ENCODE measurements around the gene REV3L. TPM values are rescaled to one million over a fixed set of nuclear protein-coding genes. Genes with fewer than 3 reads are reported as not detected.

The REV3L gene
- total and polyA plus RNA-seq, 2 of the 13 experiments (the other 11 are each of a cell fraction or from before 2014, with no cell fraction given), result 12.8 to 31.3 TPM

- TF ChIP-seq RERE (CRISPR knock-in tag; IDR thresholded peaks at IDR 0.05; ENCODE audit: low read depth), result no peak
- peak; percentile 66; the same call in 1 of the 2 replicates for TF ChIP-seq RCOR2 (CRISPR knock-in tag; IDR thresholded peaks at IDR 0.05)
- TF ChIP-seq ADNP (CRISPR knock-in tag; IDR thresholded peaks at IDR 0.05), result peak; percentile 89
- no peak for TF ChIP-seq ZNF672 (CRISPR knock-in tag; IDR thresholded peaks at IDR 0.05)
- TF ChIP-seq TFDP2 (CRISPR knock-in tag; IDR thresholded peaks at IDR 0.05), result no peak; the same call in 1 of the 2 replicates
- peak; percentile 95 for TF ChIP-seq KDM1A (CRISPR knock-in tag; IDR thresholded peaks at IDR 0.05)
- TF ChIP-seq NFYC (CRISPR knock-in tag; IDR thresholded peaks at IDR 0.05), result peak; percentile 68
- peak; percentile 89 for TF ChIP-seq MYC (CRISPR knock-in tag; IDR thresholded peaks at IDR 0.05; ENCODE audit: borderline replicate concordance)
- TF ChIP-seq ZNF414 (CRISPR knock-in tag; IDR thresholded peaks at IDR 0.05), result peak; percentile 86; the same call in 1 of the 2 replicates
- no peak for TF ChIP-seq TERF1 (CRISPR knock-in tag; IDR thresholded peaks at IDR 0.05)
- no peak for TF ChIP-seq ZNF512B (CRISPR knock-in tag; IDR thresholded peaks at IDR 0.05; ENCODE audit: borderline replicate concordance)
- no peak for TF ChIP-seq U2AF1 (optimal IDR thresholded peaks at IDR 0.05; ENCODE audit: low read depth, low read length)
- no peak; the same call in 1 of the 2 replicates for TF ChIP-seq ZNF737 (CRISPR knock-in tag; IDR thresholded peaks at IDR 0.05; ENCODE audit: borderline replicate concordance)
- no peak for TF ChIP-seq ZNF383 (CRISPR knock-in tag; IDR thresholded peaks at IDR 0.05; ENCODE audit: borderline replicate concordance)
- no peak for TF ChIP-seq ZFYVE20 (CRISPR knock-in tag; IDR thresholded peaks at IDR 0.05; ENCODE audit: borderline replicate concordance, low read depth)
- peak; percentile 94 for TF ChIP-seq ZSCAN9 (CRISPR knock-in tag; IDR thresholded peaks at IDR 0.05; ENCODE audit: borderline replicate concordance)
- no peak for TF ChIP-seq ZFP37 (CRISPR knock-in tag; IDR thresholded peaks at IDR 0.05; ENCODE audit: borderline replicate concordance)
- peak; percentile 75; the same call in 1 of the 2 replicates for TF ChIP-seq TBX2 (CRISPR knock-in tag; IDR thresholded peaks at IDR 0.05; ENCODE audit: borderline replicate concordance)
These were observed 223.8 kb downstream of the REV3L start (continued) for GRCh38 chr6:111259089-111259831.

All from HepG2 (cell line).